Activated effector memory CD4-positive, alpha-beta T cell treated with anti-CD3 and anti-CD28 coated beads, Interleukin-2, amount 50 U/mL, for 16 hours (primary cell): Measurements from ENCODE around the gene SLC43A2.
"Not testable (repeated sequence)": the region's sequence is repeated elsewhere in the genome, so short reads cannot be mapped to it uniquely, and the experiment has no call there.

Experiments
- DNase-seq: peaks from one replicate; pipeline ENCODE4 v3.0.0-alpha.2; 2020

The SLC43A2 gene

GRCh38 chr17:1627982-1628855, at the start of gene SLC43A2:
Gene SLC43A2, minus strand, starts transcription at chr17:1628834. Its CDS starts 960 bp downstream, at chr17:1627874.
- DNase-seq = peak; percentile 93

- DNase-seq = no peak
Observed at GRCh38 chr17:1676401-1676800, 47.8 kb upstream of the SLC43A2 start.

GRCh38 chr17:1673041-1673785, 44.6 kb upstream of the SLC43A2 start:
- DNase-seq = peak; percentile 71

GRCh38 chr17:1663934-1664333, 35.3 kb upstream of the SLC43A2 start:
- not testable (repeated sequence) for DNase-seq

- no peak for DNase-seq
Observed at GRCh38 chr17:1661045-1661444, 32.4 kb upstream of the SLC43A2 start.

- DNase-seq = no peak
Observed at GRCh38 chr17:1658100-1658499, 29.5 kb upstream of the SLC43A2 start.

GRCh38 chr17:1653735-1654134, 25.1 kb upstream of the SLC43A2 start:
- no peak for DNase-seq

- DNase-seq = not testable (repeated sequence)
Observed at GRCh38 chr17:1652794-1653193, 24.2 kb upstream of the SLC43A2 start.

- DNase-seq = no peak
Observed at GRCh38 chr17:1651559-1651844, 22.9 kb upstream of the SLC43A2 start.

- DNase-seq = no peak
Observed at GRCh38 chr17:1650731-1651558, 22.3 kb upstream of the SLC43A2 start.

- no peak for DNase-seq
Observed at GRCh38 chr17:1649844-1650501, 21.3 kb upstream of the SLC43A2 start, which contains the start of gene RILP. Gene RILP, minus strand, starts transcription at chr17:1649866. Its CDS starts 62 bp downstream, at chr17:1649804.

- DNase-seq = peak; percentile 98
Observed at GRCh38 chr17:1648963-1649843, 20.6 kb upstream of the SLC43A2 start.

- DNase-seq = no peak
Observed at GRCh38 chr17:1648173-1648962, 19.7 kb upstream of the SLC43A2 start.

GRCh38 chr17:1647802-1648171, 19.2 kb upstream of the SLC43A2 start:
- DNase-seq = no peak

GRCh38 chr17:1646199-1646875, 17.7 kb upstream of the SLC43A2 start:
- DNase-seq = no peak

GRCh38 chr17:1645207-1646171, 16.9 kb upstream of the SLC43A2 start, which contains the start of gene SCARF1:
Gene SCARF1, minus strand, starts transcription at chr17:1645732. Its CDS starts 35 bp downstream, at chr17:1645697.
- no peak for DNase-seq

GRCh38 chr17:1644493-1645206, 16.0 kb upstream of the SLC43A2 start:
- DNase-seq = peak; percentile 77

GRCh38 chr17:1643999-1644492, 15.4 kb upstream of the SLC43A2 start:
- no peak for DNase-seq
